ENCODE measurements around the gene CHCHD1. TPM values are rescaled to one million over a fixed set of nuclear protein-coding genes. Genes with fewer than 3 reads are reported as not detected.

Gene CHCHD1
- total RNA-seq, 2 donors from 2014 or later = 37.6 to 49.3 TPM

- DNase-seq = no peak
- Mint-ChIP-seq H3K27me3 (ENCODE audit: insufficient read depth) (no peaks in the 10 kb centered on the region), H3K4me1 (no peaks in the 10 kb centered on the region), H3K9me3 (no peaks in the 10 kb centered on the region), H3K36me3 (ENCODE audit: low read depth) (peaks cover 72% of the 10 kb centered on the region), H3K4me3 (no peak overlapping the region), H3K27ac (no peak overlapping the region)
- H3K9ac ChIP-seq (ENCODE audit: extremely low read depth, low read length, poor library complexity, severe bottlenecking) = no peak overlapping the region
- H3K9me3 ChIP-seq (ENCODE audit: control insufficient read depth, low read length) = no peaks in the 10 kb centered on the region
- H3K27me3 ChIP-seq (ENCODE audit: control insufficient read depth, insufficient read depth, low read length, poor library complexity, severe bottlenecking) = no peaks in the 10 kb centered on the region
- peaks cover 5% of the 10 kb centered on the region for H3K4me1 ChIP-seq (ENCODE audit: control insufficient read depth, insufficient read depth, low read length)
- no peak overlapping the region for H3K27ac ChIP-seq (ENCODE audit: low read depth, low read length)
- WGBS, 2 experiments (ENCODE audit: insufficient coverage in 1 of 2, insufficient read length in 1 of 2) = 91 to 100% methylated on average over 1 of the region's 1 CpG
- no peak for TF ChIP-seq CTCF (conservative IDR thresholded peaks at IDR 0.05)
- H3K4me3 ChIP-seq (ENCODE audit: low read length) = no peak overlapping the region
- H3K36me3 ChIP-seq (ENCODE audit: control insufficient read depth, insufficient read depth, low read length) = peaks cover 89% of the 10 kb centered on the region
Observed at GRCh38 chr10:73761781-73762180, 20.1 kb upstream of the CHCHD1 start.

DNA sequence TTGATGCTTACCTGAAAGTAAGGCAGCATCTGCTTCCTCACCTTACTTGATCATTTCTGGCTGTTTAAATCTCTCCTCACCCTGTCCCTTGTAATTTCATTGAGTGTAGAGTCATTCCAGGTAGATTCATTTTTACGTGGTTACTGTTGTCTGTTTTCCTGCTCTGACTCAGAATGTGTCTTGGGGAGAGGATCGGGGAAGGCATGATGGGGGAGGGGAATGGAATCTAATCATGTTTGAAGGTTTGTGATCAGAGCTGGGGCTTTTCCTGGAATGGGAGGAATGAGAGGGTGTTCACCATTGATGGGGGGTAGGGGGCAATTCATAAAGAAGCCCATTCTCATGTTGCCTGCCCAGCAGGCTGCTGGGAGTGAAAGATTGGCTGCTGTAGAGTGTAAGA is 18.9 kb upstream of the CHCHD1 start:
- Histone ChIP-seq H3K27ac (ENCODE audit: low read depth, low read length) (no peak overlapping the region), H3K27me3 (ENCODE audit: control insufficient read depth, insufficient read depth, low read length, poor library complexity, severe bottlenecking) (no peaks in the 10 kb centered on the region), H3K4me3 (ENCODE audit: low read length) (no peak overlapping the region), H3K36me3 (ENCODE audit: control insufficient read depth, insufficient read depth, low read length) (peaks cover 94% of the 10 kb centered on the region), H3K9ac (ENCODE audit: extremely low read depth, low read length, poor library complexity, severe bottlenecking) (no peak overlapping the region), H3K9me3 (ENCODE audit: control insufficient read depth, low read length) (no peaks in the 10 kb centered on the region), H3K4me1 (ENCODE audit: control insufficient read depth, insufficient read depth, low read length) (peaks cover 5% of the 10 kb centered on the region)
- TF ChIP-seq CTCF (conservative IDR thresholded peaks at IDR 0.05) = no peak
- H3K4me3 Mint-ChIP-seq = no peak overlapping the region
- H3K27ac Mint-ChIP-seq = no peak overlapping the region
- H3K36me3 Mint-ChIP-seq (ENCODE audit: low read depth) = peaks cover 73% of the 10 kb centered on the region
- no peaks in the 10 kb centered on the region for H3K4me1 Mint-ChIP-seq
- WGBS, 2 experiments (ENCODE audit: insufficient coverage in 1 of 2, insufficient read length in 1 of 2) = 97% methylated on average over 2 of the region's 2 CpGs; no CpG with 5 or more reads in 1 of the 2 experiments
- no peaks in the 10 kb centered on the region for H3K9me3 Mint-ChIP-seq
- DNase-seq = no peak
- H3K27me3 Mint-ChIP-seq (ENCODE audit: insufficient read depth) = no peaks in the 10 kb centered on the region

DNA sequence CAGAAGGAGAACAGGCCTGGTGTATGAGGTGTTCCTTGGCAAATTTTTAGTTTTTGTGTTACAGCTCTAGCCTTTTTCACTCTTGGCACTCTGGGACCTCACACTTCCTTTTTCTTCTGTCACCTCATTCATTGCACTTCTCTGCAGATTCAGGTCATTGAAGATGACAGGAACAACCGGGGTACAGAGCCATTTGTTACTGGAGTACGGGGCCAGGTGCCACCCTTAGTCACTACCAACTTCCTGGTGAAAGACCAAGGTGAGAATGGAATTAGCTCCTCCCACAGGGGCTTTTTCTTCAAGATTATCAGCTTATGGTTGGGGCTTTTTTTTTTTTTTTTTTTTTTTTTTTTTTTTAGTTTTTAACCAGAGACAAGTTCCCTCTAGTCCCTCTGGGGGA is 18.5 kb upstream of the CHCHD1 start:
- Histone ChIP-seq H3K4me1 (ENCODE audit: control insufficient read depth, insufficient read depth, low read length) (peaks cover 5% of the 10 kb centered on the region), H3K27ac (ENCODE audit: low read depth, low read length) (no peak overlapping the region), H3K9me3 (ENCODE audit: control insufficient read depth, low read length) (no peaks in the 10 kb centered on the region), H3K9ac (ENCODE audit: extremely low read depth, low read length, poor library complexity, severe bottlenecking) (no peak overlapping the region), H3K36me3 (ENCODE audit: control insufficient read depth, insufficient read depth, low read length) (peaks cover 97% of the 10 kb centered on the region), H3K27me3 (ENCODE audit: control insufficient read depth, insufficient read depth, low read length, poor library complexity, severe bottlenecking) (no peaks in the 10 kb centered on the region), H3K4me3 (ENCODE audit: low read length) (no peak overlapping the region)
- H3K27ac Mint-ChIP-seq = no peak overlapping the region
- 92% methylated on average over 2 of the region's 2 CpGs; no CpG with 5 or more reads in 1 of the 2 experiments for WGBS, 2 experiments (ENCODE audit: insufficient coverage in 1 of 2, insufficient read length in 1 of 2)
- no peaks in the 10 kb centered on the region for H3K27me3 Mint-ChIP-seq (ENCODE audit: insufficient read depth)
- no peak for TF ChIP-seq CTCF (conservative IDR thresholded peaks at IDR 0.05)
- H3K36me3 Mint-ChIP-seq (ENCODE audit: low read depth) = peaks cover 74% of the 10 kb centered on the region
- H3K4me3 Mint-ChIP-seq = no peak overlapping the region
- H3K9me3 Mint-ChIP-seq = no peaks in the 10 kb centered on the region
- no peaks in the 10 kb centered on the region for H3K4me1 Mint-ChIP-seq
- DNase-seq = no peak

Data from endodermal cell (in vitro differentiated cells).